ENCODE results near the gene ZCCHC14. TPM values are rescaled to one million over a fixed set of nuclear protein-coding genes. Genes with fewer than 3 reads are reported as not detected.
"Not testable (repeated sequence)": the region's sequence is repeated elsewhere in the genome, so short reads cannot be mapped to it uniquely, and the experiment has no call there.

ZCCHC14 gene
- total and polyA plus RNA-seq, 2 of the 8 experiments (the other 6 are each of a cell fraction or from before 2014, with no cell fraction given): 8.2 to 28.2 TPM

GRCh38 chr16:87362828-87363559 is 129.8 kb downstream of the ZCCHC14 start:
- Histone ChIP-seq H3K36me3 (ENCODE audit: control insufficient read depth in 2 of 4, insufficient read depth in 4 of 4, low read length in 3 of 4) (peaks cover 0 to 15% (median 9%) of the 10 kb centered on the region in 4 experiments; a peak in 5 of 8 replicates), H4K20me1 (replicated peaks in 1 of 2; ENCODE audit: control insufficient read depth in 1 of 2, insufficient read depth in 2 of 2, low read length in 2 of 2) (peaks cover 5 to 18% of the 10 kb centered on the region in 2 experiments), H3K79me2 (ENCODE audit: control insufficient read depth in 1 of 2, insufficient read depth in 2 of 2, low read length in 2 of 2) (peaks cover 0 to 11% of the 10 kb centered on the region in 2 experiments; a peak in 1 of 4 replicates)
- not testable (repeated sequence) for H3K4me2 ChIP-seq (ENCODE audit: insufficient read depth in 1 of 2, low read depth in 2 of 2, low read length in 2 of 2); H2BK120ac ChIP-seq (replicated peaks; ENCODE audit: low read depth, low read length); DNase-seq (ENCODE audit: low read depth in 1 of 2, low spot score in 2 of 2); H3K9ac ChIP-seq (replicated peaks in 1 of 4; ENCODE audit: extremely low read depth in 1 of 4, low read depth in 3 of 4, low read length in 3 of 4); H3K23ac ChIP-seq (ENCODE audit: insufficient read length); H3K4ac ChIP-seq (replicated peaks; ENCODE audit: insufficient read length, low read depth, low read length); H3K23me2 ChIP-seq (ENCODE audit: low read depth, low read length); H2AFZ ChIP-seq (ENCODE audit: low read length); H2BK12ac ChIP-seq (ENCODE audit: low read depth, low read length); H4K91ac ChIP-seq (replicated peaks; ENCODE audit: insufficient read length, low read length); H4K5ac ChIP-seq (ENCODE audit: insufficient read length, low read depth, low read length); H2BK5ac ChIP-seq (ENCODE audit: low read depth, low read length); H3K9me3 ChIP-seq (ENCODE audit: insufficient read depth in 2 of 2, low read depth in 1 of 2, low read length in 1 of 2); H3K4me1 ChIP-seq (replicated peaks in 1 of 4; ENCODE audit: control insufficient read depth in 3 of 4, insufficient read depth in 4 of 4, low read length in 3 of 4); H3K4me3 ChIP-seq (ENCODE audit: extremely low read depth in 1 of 4, insufficient read depth in 2 of 4, low read depth in 3 of 4, low read length in 4 of 4); FAIRE-seq; H2BK20ac ChIP-seq (ENCODE audit: low read length); H3K79me1 ChIP-seq (ENCODE audit: low read depth, low read length); H3K18ac ChIP-seq (ENCODE audit: extremely low read depth, low read length); H2AK5ac ChIP-seq (ENCODE audit: low read depth, low read length); H3K14ac ChIP-seq (ENCODE audit: insufficient read length); H3K27ac ChIP-seq (ENCODE audit: low read depth, low read length); H3K27me3 ChIP-seq (replicated peaks in 1 of 4; ENCODE audit: control insufficient read depth in 3 of 4, extremely low read depth in 1 of 4, insufficient read depth in 3 of 4, low read length in 3 of 4); H3K56ac ChIP-seq (replicated peaks; ENCODE audit: insufficient read length, low read depth, low read length); H4K8ac ChIP-seq (ENCODE audit: extremely low read depth, insufficient read depth, low read length); H2BK15ac ChIP-seq (ENCODE audit: low read length)
- CTCF ChIA-PET (ENCODE audit: partially characterized antibody): interaction anchor here (0.8 kb wide), 2 partner anchors 10 to 13 kb away, joined by 3 read pairs; no protein-coding TSS in a partner anchor
- WGBS, 2 experiments (ENCODE audit: extremely low coverage in 1 of 2, insufficient coverage in 1 of 2, insufficient read length in 1 of 2, insufficient replicate concordance in 2 of 2, low coverage in 1 of 2, low lambda C conversion rate in 2 of 2, missing lambda C conversion rate in 1 of 2): 87% methylated on average over 13 of the region's 13 CpGs; no CpG with 5 or more reads in 1 of the 2 experiments
- POLR2A ChIA-PET (ENCODE audit: partially characterized antibody): interaction anchor here (0.7 kb wide), 1 partner anchor 33 kb away, joined by 3 read pairs; no protein-coding TSS in a partner anchor
